A673 (cell line): ENCODE results near the gene JOSD1. TPM values are rescaled to one million over a fixed set of nuclear protein-coding genes. Genes with fewer than 3 reads are reported as not detected.
A peak's percentile ranks its signal among the peaks of the same experiment; 100 is the strongest.

Experiments
- Bru-seq: library from RNA; stranded (reverse); fragments of 400-500 nt; gene quantifications from one replicate; lab custom pipeline; 2021; lab: Mats Ljungman, UMichigan
- BruChase-seq, 2 experiments: library from RNA; stranded (reverse); fragments of 400-500 nt; gene quantifications; one replicate each; lab custom pipeline; 2021; lab: Mats Ljungman, UMichigan
- BruUV-seq: library from RNA; stranded (reverse); fragments of 400-500 nt; replicated peaks from 2 replicates; lab custom pipeline; 2021; lab: Mats Ljungman, UMichigan
- CTCF ChIA-PET: fragments of 300-600 bp; sonication (Branson Sonifier 250); formaldehyde crosslinking; loops from one replicate; lab custom pipeline; 2022; ENCODE audit warnings: antibody characterized with exemption; lab: Charles Lee
- POLR2A ChIA-PET: fragments of 300-600 bp; sonication (Branson Sonifier 250); formaldehyde crosslinking; loops from one replicate; lab custom pipeline; 2022; ENCODE audit warnings: antibody characterized with exemption; ENCODE audit not compliant: low non-redundant PET; lab: Charles Lee
- DNase-seq: peaks from one replicate; pipeline ENCODE4 v3.0.0-alpha.2; 2015; ENCODE audit warnings: low spot score
- H3K27ac ChIP-seq: fragments of 200-600 bp; sonication (generic); 2 replicates; pipeline ENCODE4 v1.5.1; 2016; ENCODE audit warnings: mixed run types, low read depth, mild to moderate bottlenecking, mixed read lengths, antibody characterized with exemption, low read length; ENCODE audit not compliant: poor library complexity, severe bottlenecking
- H3K27me3 ChIP-seq: fragments of 200-600 bp; sonication (generic); replicated peaks from 2 replicates; pipeline ENCODE4 v1.6.1; 2017; ENCODE audit warnings: mixed run types, low read depth, mild to moderate bottlenecking, mixed read lengths, antibody characterized with exemption, low read length; ENCODE audit not compliant: insufficient read depth, poor library complexity
- H3K36me3 ChIP-seq: fragments of 200-600 bp; sonication (generic); 2 replicates; pipeline ENCODE4 v1.6.1; 2016; ENCODE audit warnings: mixed run types, mild to moderate bottlenecking, mixed read lengths, antibody characterized with exemption, low read length; ENCODE audit not compliant: insufficient read depth, poor library complexity, severe bottlenecking
- H3K4me1 ChIP-seq: fragments of 200-600 bp; sonication (generic); 2 replicates; pipeline ENCODE4 v1.6.1; 2017; ENCODE audit warnings: mixed run types, mild to moderate bottlenecking, mixed read lengths, antibody characterized with exemption, low read length; ENCODE audit not compliant: insufficient read depth, poor library complexity, severe bottlenecking
- H3K4me3 ChIP-seq: fragments of 200-600 bp; sonication (generic); 2 replicates; pipeline ENCODE4 v1.5.1; 2016; ENCODE audit warnings: low read depth, mixed run types, mild to moderate bottlenecking, mixed read lengths, low read length; ENCODE audit not compliant: poor library complexity, severe bottlenecking
- H3K9me3 ChIP-seq: fragments of 200-600 bp; sonication (generic); 2 replicates; pipeline ENCODE4 v1.6.1; 2016; ENCODE audit warnings: mixed run types, low read depth, mild to moderate bottlenecking, mixed read lengths, antibody characterized with exemption, low read length; ENCODE audit not compliant: poor library complexity, severe bottlenecking
- CTCF ChIP-seq: fragments of 300-800, 200-600 bp; sonication (generic); conservative IDR thresholded peaks from 2 replicates; pipeline ENCODE4 v1.5.1; 2017; ENCODE audit warnings: low read depth, mild to moderate bottlenecking, antibody characterized with exemption, low read length, moderate library complexity, mixed read lengths
- EZH2 ChIP-seq: fragments of 200-600 bp; sonication (generic); IDR thresholded peaks from 2 replicates; pipeline ENCODE4 v1.6.1; 2017; ENCODE audit warnings: borderline replicate concordance, low read depth, mild to moderate bottlenecking, mixed read lengths, antibody characterized with exemption, low read length; ENCODE audit not compliant: poor library complexity, severe bottlenecking
- intact Hi-C: fragments of 100-400 bp; cut with micrococcal nuclease; formaldehyde crosslinking; loops from one replicate; pipeline ENCODE4 v1.10.0; 2022; ENCODE audit not compliant: unreplicated experiment
- long read RNA-seq: library from polyadenylated mRNA; stranded (forward); transcript quantifications from one replicate; pipeline ENCODE4 v2.0.0, GENCODE V29; 2022
- total RNA-seq: library from RNA; stranded (reverse); gene quantifications from 2 replicates; pipeline ENCODE4 v1.2.3, GENCODE V29; 2021

JOSD1 gene
- 53.1 and 54.2 TPM in 2 replicates for total RNA-seq
- percentile 83 among the genes with signal in this experiment for Bru-seq, nascent RNA
- percentile 92 among the genes with signal in this experiment for BruChase-seq, experiment 1, labeled RNA remaining after a 2-hour chase
- percentile 95 among the genes with signal in this experiment for BruChase-seq, experiment 2, labeled RNA remaining after a 6-hour chase
- long read RNA-seq, transcript JOSD1-201 (4 exons, 3,648 nt) = major isoform, 9 of 38 reads
- long read RNA-seq, partial matches to known transcripts = 0 of 38 reads
- long read RNA-seq, other reads (novel, unspliced or antisense) = 26 of 38 reads

GRCh38 chr22:38700789-38701628, at the start of gene JOSD1:
Gene JOSD1 (minus strand): TSS chr22:38700943. CDS start chr22:38699987, 956 bp downstream.
- Histone ChIP-seq H3K4me3 (peak within 1 kb of the TSS; percentile 94), H3K27me3 (no peaks in the 10 kb centered on the region), H3K36me3 (peaks cover 4% of the 10 kb centered on the region), H3K4me1 (peaks cover 31% of the 10 kb centered on the region), H3K27ac (peak within 1 kb of the TSS; percentile 96), H3K9me3 (no peaks in the 10 kb centered on the region)
- peak; percentile 96 for DNase-seq
- ChIA-PET POLR2A (no interaction called here), CTCF (no interaction called here)
- TF ChIP-seq EZH2 (no peak), CTCF (no peak)
- TSS peak; percentile 93 for BruUV-seq
- intact Hi-C loops = loop anchor here (10.0 kb wide), 1 partner anchor 196 kb away; the partner anchor contains the start of gene DDX17

DNA sequence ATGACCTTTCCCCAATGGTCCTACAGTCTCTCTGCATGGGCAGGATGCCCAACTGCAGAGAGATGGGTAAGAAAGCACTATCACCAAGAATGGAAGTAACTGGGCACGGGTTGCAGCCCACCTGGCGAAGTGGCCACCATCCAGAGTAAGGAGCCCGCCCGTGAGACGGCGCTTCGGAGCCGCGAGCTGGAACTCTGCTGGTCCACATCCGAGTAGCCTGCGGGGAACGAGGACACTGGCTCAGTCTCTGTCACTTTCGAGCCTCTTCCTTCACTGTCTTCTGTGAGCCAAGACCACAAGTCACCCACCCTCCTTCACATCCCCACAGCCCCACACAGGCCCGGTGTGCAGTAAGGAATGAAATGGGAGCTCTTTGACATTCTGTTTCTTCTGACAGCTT, 49.4 kb upstream of the JOSD1 start:
- no peak for TF ChIP-seq CTCF
- no peak for TF ChIP-seq EZH2
- peaks cover 88% of the 10 kb centered on the region for H3K36me3 ChIP-seq
- CTCF ChIA-PET = no interaction called here
- H3K27ac ChIP-seq = no peak overlapping the region
- H3K4me1 ChIP-seq = peaks cover 11% of the 10 kb centered on the region
- H3K4me3 ChIP-seq = no peak overlapping the region
- POLR2A ChIA-PET = no interaction called here
- no TSS peak for BruUV-seq
- H3K9me3 ChIP-seq = no peaks in the 10 kb centered on the region
- DNase-seq = no peak
- no peaks in the 10 kb centered on the region for H3K27me3 ChIP-seq
- intact Hi-C loops = no loop called here

DNA sequence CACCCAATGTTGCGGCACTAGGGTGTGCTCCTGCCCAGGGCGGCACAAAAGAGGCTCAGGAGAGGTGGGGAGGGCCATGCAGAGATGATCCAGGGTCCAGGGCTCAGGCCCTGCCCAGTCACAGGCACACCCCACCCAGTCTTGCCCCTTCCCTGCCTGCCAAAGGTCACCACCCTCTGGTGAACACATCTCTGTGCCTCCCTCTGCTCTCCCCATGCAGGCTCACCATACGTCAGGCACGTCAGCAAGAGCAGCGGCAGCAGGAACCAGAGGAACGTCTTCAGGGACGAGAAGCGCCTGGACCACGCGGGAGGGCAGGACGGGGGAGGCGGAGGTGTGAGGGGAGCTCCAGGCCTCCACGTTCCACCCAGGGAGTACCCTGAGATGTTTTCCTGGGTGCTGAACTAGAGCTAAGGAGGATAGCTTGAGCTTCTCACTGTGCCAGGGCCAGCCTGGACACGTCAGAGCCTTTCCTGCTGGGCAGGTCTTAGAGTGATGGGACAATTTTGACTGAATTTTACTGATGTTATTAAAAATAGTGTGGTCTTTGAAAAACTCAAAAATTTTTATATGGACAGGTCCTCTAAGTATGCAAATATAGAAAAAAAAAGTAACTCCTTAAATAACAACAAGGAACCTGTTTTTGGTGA, 47.9 kb upstream of the JOSD1 start:
- CTCF ChIA-PET = no interaction called here
- no peak overlapping the region for H3K27ac ChIP-seq
- DNase-seq = no peak
- peaks cover 96% of the 10 kb centered on the region for H3K36me3 ChIP-seq
- intact Hi-C loops = no loop called here
- no peaks in the 10 kb centered on the region for H3K27me3 ChIP-seq
- POLR2A ChIA-PET = no interaction called here
- TF ChIP-seq EZH2 (no peak), CTCF (no peak)
- H3K4me3 ChIP-seq = no peak overlapping the region
- no TSS peak for BruUV-seq
- H3K4me1 ChIP-seq = no peaks in the 10 kb centered on the region
- H3K9me3 ChIP-seq = no peaks in the 10 kb centered on the region
